Activated naive CD8-positive, alpha-beta T cell treated with anti-CD3 and anti-CD28 coated beads for 36 hours (primary cell): ENCODE results near the gene JSRP1. TPM values are rescaled to one million over a fixed set of nuclear protein-coding genes. Genes with fewer than 3 reads are reported as not detected.

ENCODE experiments used
- DNase-seq: peaks from one replicate; pipeline ENCODE4 v3.0.0; 2021
- H3K27ac Mint-ChIP-seq: one replicate; pipeline ENCODE4 v1.8.0; 2022; ENCODE audit warnings: mild to moderate bottlenecking, moderate library complexity, mixed read lengths
- H3K27me3 Mint-ChIP-seq: one replicate; pipeline ENCODE4 v1.8.0; 2022; ENCODE audit warnings: mild to moderate bottlenecking, mixed read lengths
- H3K36me3 Mint-ChIP-seq: one replicate; pipeline ENCODE4 v1.8.0; 2021; ENCODE audit warnings: mild to moderate bottlenecking, mixed read lengths
- H3K4me1 Mint-ChIP-seq: one replicate; pipeline ENCODE4 v1.8.0; 2021; ENCODE audit warnings: mixed read lengths
- H3K4me3 Mint-ChIP-seq: one replicate; pipeline ENCODE4 v1.8.0; 2022; ENCODE audit warnings: mild to moderate bottlenecking, moderate library complexity, mixed read lengths
- H3K9me3 Mint-ChIP-seq: one replicate; pipeline ENCODE4 v1.8.0; 2022; ENCODE audit warnings: mixed read lengths
- total RNA-seq, 2 experiments: library from RNA; stranded (reverse); gene quantifications; one replicate each; pipeline ENCODE4 v1.2.3, GENCODE V29; 2021

JSRP1 gene
- total RNA-seq, 2 experiments from 2014 or later, result 0.45 to 0.50 TPM

GRCh38 chr19:2237051-2237868 is 19.0 kb downstream of the JSRP1 start:
- H3K4me1 Mint-ChIP-seq, result peaks cover 64% of the 10 kb centered on the region
- H3K9me3 Mint-ChIP-seq, result no peaks in the 10 kb centered on the region
- H3K27me3 Mint-ChIP-seq, result no peaks in the 10 kb centered on the region
- no peak for DNase-seq
- H3K36me3 Mint-ChIP-seq, result peaks cover 60% of the 10 kb centered on the region
- peak overlapping the region; percentile 99 for H3K4me3 Mint-ChIP-seq
- H3K27ac Mint-ChIP-seq, result peak overlapping the region; percentile 100

DNA sequence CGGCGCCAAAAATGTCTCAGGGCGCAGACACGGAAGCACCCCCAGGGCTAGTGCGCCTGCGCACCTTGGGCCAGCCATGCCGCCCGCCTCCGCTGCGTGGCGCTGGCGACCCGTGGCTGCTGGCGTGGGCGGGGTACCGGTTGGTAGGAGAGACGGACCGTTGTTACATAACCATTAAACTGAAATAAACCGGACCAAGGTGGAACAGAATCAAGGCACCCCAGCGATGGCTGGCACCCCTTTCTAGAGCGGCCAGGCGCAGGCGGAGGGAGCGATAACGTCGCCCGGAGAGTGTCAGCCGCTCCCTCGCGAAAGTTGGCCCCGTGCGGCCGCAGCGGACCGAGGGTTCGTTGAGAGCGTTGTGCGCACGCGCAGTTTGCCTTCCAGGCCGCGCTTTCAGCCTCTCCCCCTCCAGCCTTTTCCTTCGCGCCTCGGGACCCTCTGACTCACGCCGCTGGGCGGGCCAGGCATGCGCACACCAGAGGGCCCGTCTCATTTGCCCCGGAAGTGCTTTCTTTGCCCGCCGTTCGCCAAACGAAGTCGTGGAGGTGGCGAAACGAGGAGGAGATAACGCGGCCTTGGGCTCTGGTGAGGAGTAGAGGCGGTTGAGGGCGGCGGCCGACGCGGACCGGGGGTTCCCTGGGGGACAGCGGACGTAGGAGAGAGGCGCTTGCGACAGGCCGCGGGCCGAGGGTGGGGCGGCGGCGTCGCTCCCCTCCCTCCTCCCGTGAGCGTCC is 19.7 kb downstream of the JSRP1 start, which contains the start of the genes PLEKHJ1 and SF3A2:
TSS of gene PLEKHJ1 (minus strand) at position 16 of the 737 bp plus-strand sequence. CDS start 81 bp downstream, outside the sequence.
TSS of gene SF3A2 (plus strand) at position 511 of the 737 bp plus-strand sequence. CDS start 6,595 bp downstream, outside the sequence.
- peak within 1 kb of the TSS; percentile 99 for H3K4me3 Mint-ChIP-seq
- H3K36me3 Mint-ChIP-seq, result peaks cover 59% of the 10 kb centered on the region
- peaks cover 60% of the 10 kb centered on the region for H3K4me1 Mint-ChIP-seq
- no peaks in the 10 kb centered on the region for H3K27me3 Mint-ChIP-seq
- DNase-seq, result peak; percentile 98
- no peaks in the 10 kb centered on the region for H3K9me3 Mint-ChIP-seq
- H3K27ac Mint-ChIP-seq, result peak within 1 kb of the TSS; percentile 100

DNA sequence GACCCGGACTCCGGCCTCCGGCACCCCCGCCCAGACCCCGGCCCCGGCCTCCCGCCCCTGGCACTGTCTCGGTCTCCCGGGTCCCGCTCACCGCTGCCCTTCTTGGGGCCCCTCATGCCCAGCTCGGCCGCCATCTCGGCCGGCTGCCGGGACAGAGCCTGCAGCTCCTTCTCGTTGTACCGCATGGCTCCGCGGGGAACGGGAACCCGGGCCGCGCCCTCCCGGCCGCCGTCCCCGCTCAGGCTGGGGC is 20.2 kb downstream of the JSRP1 start:
- H3K27me3 Mint-ChIP-seq, result no peaks in the 10 kb centered on the region
- no peak for DNase-seq
- peak overlapping the region; percentile 99 for H3K4me3 Mint-ChIP-seq
- peaks cover 55% of the 10 kb centered on the region for H3K36me3 Mint-ChIP-seq
- H3K27ac Mint-ChIP-seq, result peak overlapping the region; percentile 100
- peaks cover 55% of the 10 kb centered on the region for H3K4me1 Mint-ChIP-seq
- H3K9me3 Mint-ChIP-seq, result no peaks in the 10 kb centered on the region

DNA sequence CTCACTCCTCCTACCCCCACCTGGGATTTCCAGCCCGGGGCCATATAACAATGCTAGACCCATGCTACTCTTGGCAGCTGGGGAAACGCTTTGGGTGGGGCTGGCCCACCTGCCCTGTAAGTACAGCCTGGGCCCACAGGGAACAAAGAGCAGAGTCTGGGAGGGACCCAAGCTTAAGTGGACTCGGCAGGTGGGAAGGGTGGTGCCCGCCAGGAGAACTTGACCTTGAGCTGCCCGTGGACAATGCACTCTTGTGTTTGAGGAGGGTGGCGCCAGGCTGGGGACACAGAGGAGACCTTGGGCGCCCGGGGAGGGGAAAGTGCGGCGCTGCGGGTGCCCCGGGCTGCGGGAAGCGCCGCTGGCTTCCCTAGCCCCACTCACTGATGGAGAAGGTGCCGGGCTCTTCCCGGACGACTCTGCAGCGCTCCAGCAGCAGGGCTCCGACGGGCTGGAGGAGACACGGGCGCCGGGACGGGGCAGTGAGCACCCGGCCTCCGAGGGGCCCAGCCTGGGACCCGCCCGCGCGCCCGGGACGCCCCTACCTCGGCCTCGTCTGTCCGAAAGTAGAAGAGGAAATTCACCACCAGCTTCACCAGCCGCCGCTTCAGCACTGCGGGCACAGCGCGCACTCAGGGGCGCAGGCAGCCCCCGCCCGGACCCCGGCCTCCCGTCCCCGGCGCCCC is 20.7 kb downstream of the JSRP1 start:
- Mint-ChIP-seq H3K4me1 (peaks cover 50% of the 10 kb centered on the region), H3K27ac (peak overlapping the region; percentile 91), H3K9me3 (no peaks in the 10 kb centered on the region), H3K27me3 (no peaks in the 10 kb centered on the region), H3K4me3 (peak overlapping the region; percentile 97), H3K36me3 (peaks cover 50% of the 10 kb centered on the region)
- peak; percentile 44 for DNase-seq

DNA sequence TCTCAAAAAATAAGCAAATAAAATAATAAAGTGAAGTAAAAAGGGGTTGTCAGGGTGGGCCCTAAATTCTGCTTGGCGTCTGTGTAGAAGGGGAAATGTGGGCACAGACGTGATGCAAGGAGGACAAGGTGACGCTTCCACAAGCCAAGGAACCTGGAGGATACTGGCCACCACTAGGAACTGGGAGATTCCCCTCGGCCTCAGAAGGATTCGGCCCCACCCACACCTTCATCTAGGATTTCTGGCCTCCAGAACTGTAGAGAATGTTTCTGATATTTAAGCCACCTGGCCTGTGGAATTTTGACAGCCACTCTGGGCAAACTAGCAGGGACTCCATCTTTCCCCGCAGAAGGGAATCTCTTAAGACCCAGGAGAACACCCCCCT is 21.2 kb downstream of the JSRP1 start:
- H3K9me3 Mint-ChIP-seq, result no peaks in the 10 kb centered on the region
- H3K27me3 Mint-ChIP-seq, result no peaks in the 10 kb centered on the region
- peak overlapping the region; percentile 91 for H3K27ac Mint-ChIP-seq
- H3K4me3 Mint-ChIP-seq, result peak overlapping the region; percentile 97
- peaks cover 46% of the 10 kb centered on the region for H3K4me1 Mint-ChIP-seq
- H3K36me3 Mint-ChIP-seq, result peaks cover 45% of the 10 kb centered on the region
- no peak for DNase-seq

DNA sequence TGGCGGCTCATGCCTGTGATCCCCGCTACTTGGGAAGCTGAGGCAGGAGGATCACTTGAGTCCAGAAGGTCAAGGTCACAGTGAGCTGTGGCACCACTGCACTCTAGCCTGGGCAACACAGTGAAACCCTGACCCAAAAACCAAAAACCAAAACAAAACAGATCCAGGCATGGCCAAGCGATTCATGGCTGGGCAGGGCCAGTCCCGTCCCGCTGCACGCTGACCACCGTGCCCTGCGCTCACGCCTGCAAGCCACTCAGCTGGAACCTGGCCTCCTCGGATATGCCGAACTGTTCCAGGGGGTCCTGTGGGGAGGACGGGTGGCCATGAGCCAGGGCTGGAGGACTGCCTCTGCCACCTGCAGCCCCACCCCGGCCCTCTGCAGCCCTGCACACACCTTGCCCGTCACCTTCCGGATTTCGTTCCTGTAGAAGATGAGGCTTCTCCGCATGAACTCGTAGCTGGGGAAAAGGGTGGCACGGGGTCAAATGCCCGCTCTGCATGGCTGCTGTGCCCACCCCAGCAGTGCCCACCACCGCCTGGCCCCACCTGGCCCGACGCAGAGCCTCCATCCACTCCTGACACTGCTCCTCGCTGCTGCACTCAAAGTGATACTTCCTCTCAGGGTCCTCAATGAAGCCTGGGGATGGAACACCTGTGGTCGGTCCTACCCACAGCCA is 22.5 kb downstream of the JSRP1 start:
- peaks cover 37% of the 10 kb centered on the region for H3K36me3 Mint-ChIP-seq
- no peaks in the 10 kb centered on the region for H3K9me3 Mint-ChIP-seq
- H3K27me3 Mint-ChIP-seq, result no peaks in the 10 kb centered on the region
- peak overlapping the region; percentile 54 for H3K27ac Mint-ChIP-seq
- peak overlapping the region; percentile 97 for H3K4me3 Mint-ChIP-seq
- H3K4me1 Mint-ChIP-seq, result peaks cover 36% of the 10 kb centered on the region
- DNase-seq, result no peak

GRCh38 chr19:2232286-2233151 is 23.7 kb downstream of the JSRP1 start:
- no peak overlapping the region for H3K4me3 Mint-ChIP-seq
- peak overlapping the region; percentile 25 for H3K27ac Mint-ChIP-seq

GRCh38 chr19:2231621-2232221 is 24.5 kb downstream of the JSRP1 start:
- Mint-ChIP-seq H3K27me3 (no peaks in the 10 kb centered on the region), H3K4me1 (peaks cover 24% of the 10 kb centered on the region), H3K9me3 (no peaks in the 10 kb centered on the region), H3K27ac (no peak overlapping the region), H3K4me3 (no peak overlapping the region), H3K36me3 (peaks cover 23% of the 10 kb centered on the region)
- no peak for DNase-seq

More at GRCh38 chr19:2232286-2233151, 23.7 kb downstream of the JSRP1 start:
- Mint-ChIP-seq H3K36me3 (peaks cover 29% of the 10 kb centered on the region), H3K27me3 (no peaks in the 10 kb centered on the region), H3K9me3 (no peaks in the 10 kb centered on the region), H3K4me1 (peaks cover 25% of the 10 kb centered on the region)
- DNase-seq, result no peak

DNA sequence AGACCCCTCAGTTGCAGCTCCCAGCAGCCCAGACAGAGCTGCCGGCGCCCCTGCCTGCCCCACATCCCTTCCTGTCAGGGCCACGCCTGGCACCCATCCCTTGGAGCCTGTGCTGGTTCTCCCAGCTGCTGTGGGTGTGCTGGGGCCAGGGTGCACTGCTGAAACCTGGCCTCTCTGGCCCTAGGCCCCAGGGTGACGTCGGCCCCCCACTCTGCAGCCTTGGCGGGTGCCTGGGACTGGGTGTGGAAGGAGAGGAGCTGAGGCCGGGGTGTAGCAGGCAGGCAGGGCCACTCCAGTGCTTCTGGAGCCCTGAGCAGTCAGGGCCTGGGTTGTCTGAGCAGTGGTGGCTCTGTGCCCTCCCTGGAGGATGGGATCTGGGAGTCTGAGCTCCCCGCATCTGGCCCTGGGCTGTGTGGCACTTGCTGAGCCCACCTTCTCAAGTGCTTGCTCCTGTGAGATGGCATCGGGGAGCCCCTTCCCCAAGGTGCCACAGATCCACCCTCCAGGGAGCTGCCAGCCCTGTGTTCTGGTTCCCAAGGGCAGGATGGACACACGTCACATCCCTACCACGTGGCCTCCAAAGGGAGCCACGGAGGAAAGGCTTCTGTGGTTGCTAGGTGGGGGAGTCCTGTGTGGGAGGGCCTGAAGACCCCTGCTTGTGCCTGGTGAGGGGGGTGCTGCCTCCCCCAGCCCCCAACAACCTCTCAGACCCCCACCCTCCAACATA is 25.2 kb downstream of the JSRP1 start:
- H3K27ac Mint-ChIP-seq, result no peak overlapping the region

DNA sequence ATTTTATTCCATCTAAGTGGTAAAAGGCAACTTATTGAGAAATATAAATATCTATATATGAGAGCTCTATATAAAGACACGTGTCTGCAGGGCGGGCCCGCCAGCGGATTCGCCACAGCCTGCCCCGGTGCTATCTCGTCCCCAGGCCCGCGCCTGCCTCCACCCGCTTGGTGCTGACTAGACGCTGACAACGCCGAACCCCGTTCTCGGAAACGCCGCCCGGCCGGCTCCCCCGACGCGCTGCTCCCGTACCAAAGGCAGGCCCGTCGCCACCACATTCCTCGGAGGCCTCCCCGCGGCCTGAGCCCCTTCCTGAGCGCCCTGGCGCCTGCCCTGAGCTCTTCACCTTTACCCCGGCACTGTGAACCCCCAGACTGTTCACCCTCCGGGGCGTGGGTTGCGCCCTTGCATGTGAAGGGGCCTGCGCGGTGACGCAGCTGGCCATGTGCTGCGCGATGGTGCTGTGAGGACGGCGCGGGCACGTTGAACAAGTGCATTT is 26.1 kb downstream of the JSRP1 start:
- Mint-ChIP-seq H3K27me3 (no peaks in the 10 kb centered on the region), H3K4me3 (no peak overlapping the region), H3K36me3 (peaks cover 17% of the 10 kb centered on the region), H3K27ac (no peak overlapping the region), H3K9me3 (no peaks in the 10 kb centered on the region), H3K4me1 (peaks cover 16% of the 10 kb centered on the region)
- DNase-seq, result no peak

More for the DNA sequence above, 25.2 kb downstream of the JSRP1 start:
- DNase-seq, result no peak
- H3K9me3 Mint-ChIP-seq, result no peaks in the 10 kb centered on the region
- peaks cover 20% of the 10 kb centered on the region for H3K4me1 Mint-ChIP-seq
- H3K36me3 Mint-ChIP-seq, result peaks cover 17% of the 10 kb centered on the region
- H3K27me3 Mint-ChIP-seq, result no peaks in the 10 kb centered on the region
- H3K4me3 Mint-ChIP-seq, result no peak overlapping the region

- H3K27me3 Mint-ChIP-seq, result no peaks in the 10 kb centered on the region
- peaks cover 16% of the 10 kb centered on the region for H3K36me3 Mint-ChIP-seq
- no peaks in the 10 kb centered on the region for H3K9me3 Mint-ChIP-seq
- DNase-seq, result no peak
- H3K4me1 Mint-ChIP-seq, result peaks cover 11% of the 10 kb centered on the region
- no peak overlapping the region for H3K27ac Mint-ChIP-seq
- H3K4me3 Mint-ChIP-seq, result no peak overlapping the region
Measured at GRCh38 chr19:2229103-2230032, 26.8 kb downstream of the JSRP1 start.
